Choroid plexus epithelial cell (primary cell): Measurements from ENCODE around the gene COPS8.

Experiments used
- DNase-seq: peaks from one replicate; pipeline ENCODE4 v3.0.0-alpha.2; 2010; ENCODE audit warnings: low read depth
- H3K4me3 ChIP-seq: 2 replicates; pipeline ENCODE4 v1.5.1; 2011; ENCODE audit warnings: low read depth, mild to moderate bottlenecking, control low read depth, low read length, moderate library complexity
- CTCF ChIP-seq: conservative IDR thresholded peaks from 2 replicates; pipeline ENCODE4 v1.5.1; 2011; ENCODE audit warnings: low read depth, mild to moderate bottlenecking, control low read depth, inconsistent platforms, low read length, moderate library complexity

The COPS8 gene

DNA sequence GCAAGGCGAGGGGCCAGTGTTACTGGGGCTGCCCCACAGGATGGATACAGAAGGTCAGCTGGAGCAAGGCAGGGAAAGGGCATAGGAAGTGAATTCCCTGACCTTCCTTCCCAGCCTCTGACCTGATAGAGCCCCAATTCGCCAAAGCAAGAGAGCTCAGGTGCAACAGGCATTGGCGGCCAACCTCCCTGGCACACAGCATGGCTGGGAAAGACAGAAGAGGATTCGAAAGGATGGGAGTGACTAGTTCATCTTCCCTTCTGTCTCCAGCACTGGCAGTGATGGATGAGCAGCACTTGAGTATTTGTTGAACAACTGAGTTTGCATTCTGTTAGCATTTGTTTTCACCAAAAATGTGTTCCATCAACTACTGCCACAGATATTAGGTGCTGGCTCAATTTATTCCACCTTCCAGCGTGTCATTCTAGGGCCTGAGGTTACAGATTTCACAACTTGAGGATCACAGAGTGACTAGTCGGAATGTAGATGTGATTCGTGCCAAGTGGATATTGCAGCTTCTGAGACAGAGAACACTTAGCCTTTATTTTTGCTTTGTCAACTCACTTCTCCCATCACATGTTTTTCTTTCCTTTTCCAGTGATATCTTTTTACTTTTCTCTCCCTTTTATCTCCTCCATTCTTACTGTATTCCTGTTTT is 6.2 kb downstream of the COPS8 start:
- no peak for TF ChIP-seq CTCF
- H3K4me3 ChIP-seq, result no peak overlapping the region
- peak; percentile 90 for DNase-seq

DNA sequence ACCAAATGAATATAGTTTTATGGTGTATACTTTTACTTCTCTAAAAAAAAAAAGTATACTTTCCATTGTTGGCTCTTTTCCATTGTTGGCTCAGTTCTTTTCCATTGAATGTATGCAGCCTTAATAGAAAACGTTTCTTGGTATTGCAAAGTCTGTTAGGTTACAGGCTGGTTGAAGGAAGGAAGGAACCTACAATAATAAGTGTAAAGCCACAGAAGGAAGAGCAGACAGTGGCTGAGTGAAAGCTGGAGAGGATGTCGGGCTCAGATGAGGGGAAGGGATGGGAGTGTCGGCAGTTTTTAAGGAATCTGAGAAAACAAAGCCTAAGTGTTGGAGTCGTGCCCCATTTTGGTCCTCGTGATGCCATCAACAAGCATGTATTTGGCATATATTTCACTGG is 6.8 kb downstream of the COPS8 start:
- TF ChIP-seq CTCF, result no peak
- no peak overlapping the region for H3K4me3 ChIP-seq
- DNase-seq, result peak; percentile 18

GRCh38 chr2:237092920-237093781 is 7.5 kb downstream of the COPS8 start:
- no peak overlapping the region for H3K4me3 ChIP-seq
- peak; percentile 90 for DNase-seq
- TF ChIP-seq CTCF, result peak; percentile 78

- DNase-seq, result no peak
- no peak overlapping the region for H3K4me3 ChIP-seq
- no peak for TF ChIP-seq CTCF
Observed at GRCh38 chr2:237096201-237096600, 10.5 kb downstream of the COPS8 start.

GRCh38 chr2:237096911-237097310 is 11.2 kb downstream of the COPS8 start:
- no peak for TF ChIP-seq CTCF
- peak; percentile 89 for DNase-seq
- H3K4me3 ChIP-seq, result no peak overlapping the region

- H3K4me3 ChIP-seq, result no peak overlapping the region
- DNase-seq, result no peak
- TF ChIP-seq CTCF, result no peak
Observed at GRCh38 chr2:237097326-237097910, 11.7 kb downstream of the COPS8 start.
